ENCODE results near the gene FNDC1.

The FNDC1 gene

DNA sequence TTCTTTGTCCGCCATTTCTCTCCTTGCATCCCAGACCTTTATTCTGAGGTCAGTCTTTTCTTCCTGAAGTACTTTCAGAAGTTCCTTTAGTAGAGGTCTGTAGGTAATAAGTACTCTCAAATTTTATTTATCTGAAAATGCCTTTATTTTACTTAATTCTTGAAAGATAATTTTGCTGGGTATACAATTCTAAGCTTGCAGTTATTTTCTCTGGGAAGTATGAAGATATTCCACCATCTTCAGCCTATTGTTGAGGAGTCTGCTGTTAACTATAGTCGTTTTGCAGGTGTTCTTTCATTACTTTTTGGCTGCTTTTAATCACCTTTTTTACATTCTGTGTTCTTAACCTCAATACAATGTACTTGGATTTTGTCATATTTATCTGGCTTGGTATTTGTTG is 13.5 kb upstream of the FNDC1 start:
- Histone ChIP-seq H3K27me3 (ENCODE audit: insufficient read depth, low read depth) (no peaks in the 10 kb centered on the region), H3K79me2 (ENCODE audit: insufficient read depth, low read depth) (no peaks in the 10 kb centered on the region), H2AFZ (ENCODE audit: low read depth) (no peak overlapping the region), H3K4me2 (no peak overlapping the region), H3K9ac (no peak overlapping the region), H3K4me1 (ENCODE audit: low read depth, poor library complexity, severe bottlenecking) (no peaks in the 10 kb centered on the region), H3K36me3 (ENCODE audit: insufficient read depth) (no peaks in the 10 kb centered on the region), H3K27ac (no peak overlapping the region), H3K4me3 (IDR thresholded peaks at IDR 0.05; ENCODE audit: insufficient read depth, low read depth, low read length) (no peak overlapping the region), H4K20me1 (ENCODE audit: insufficient read depth) (no peaks in the 10 kb centered on the region)
- TF ChIP-seq, protein P1, sequence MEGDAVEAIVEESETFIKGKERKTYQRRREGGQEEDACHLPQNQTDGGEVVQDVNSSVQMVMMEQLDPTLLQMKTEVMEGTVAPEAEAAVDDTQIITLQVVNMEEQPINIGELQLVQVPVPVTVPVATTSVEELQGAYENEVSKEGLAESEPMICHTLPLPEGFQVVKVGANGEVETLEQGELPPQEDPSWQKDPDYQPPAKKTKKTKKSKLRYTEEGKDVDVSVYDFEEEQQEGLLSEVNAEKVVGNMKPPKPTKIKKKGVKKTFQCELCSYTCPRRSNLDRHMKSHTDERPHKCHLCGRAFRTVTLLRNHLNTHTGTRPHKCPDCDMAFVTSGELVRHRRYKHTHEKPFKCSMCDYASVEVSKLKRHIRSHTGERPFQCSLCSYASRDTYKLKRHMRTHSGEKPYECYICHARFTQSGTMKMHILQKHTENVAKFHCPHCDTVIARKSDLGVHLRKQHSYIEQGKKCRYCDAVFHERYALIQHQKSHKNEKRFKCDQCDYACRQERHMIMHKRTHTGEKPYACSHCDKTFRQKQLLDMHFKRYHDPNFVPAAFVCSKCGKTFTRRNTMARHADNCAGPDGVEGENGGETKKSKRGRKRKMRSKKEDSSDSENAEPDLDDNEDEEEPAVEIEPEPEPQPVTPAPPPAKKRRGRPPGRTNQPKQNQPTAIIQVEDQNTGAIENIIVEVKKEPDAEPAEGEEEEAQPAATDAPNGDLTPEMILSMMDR (conservative IDR thresholded peaks at IDR 0.05; ENCODE audit: low read depth, low read length) = no peak

DNA sequence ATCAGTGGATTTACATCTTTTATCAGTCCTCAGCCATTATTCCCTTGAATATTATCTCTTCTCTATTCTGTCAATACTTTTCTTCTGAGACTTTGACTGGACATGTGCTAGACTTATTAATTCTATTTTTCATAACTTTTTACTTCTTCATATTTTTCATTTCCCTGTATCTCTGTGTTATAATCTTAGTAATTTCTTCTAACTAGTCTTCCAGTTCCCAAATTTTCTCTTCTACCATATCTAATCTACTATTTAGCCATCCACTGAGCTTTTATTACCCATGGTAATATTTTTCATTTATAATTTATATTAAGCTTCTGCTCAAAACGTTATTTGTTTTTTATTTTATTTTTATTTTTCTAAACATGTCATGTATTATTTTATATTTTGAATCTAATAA is 13.1 kb upstream of the FNDC1 start:
- no peak overlapping the region for H3K4me2 ChIP-seq
- no peak overlapping the region for H3K9ac ChIP-seq
- no peaks in the 10 kb centered on the region for H3K27me3 ChIP-seq (ENCODE audit: insufficient read depth, low read depth)
- TF ChIP-seq, protein P1 (conservative IDR thresholded peaks at IDR 0.05; ENCODE audit: low read depth, low read length) = no peak
- H4K20me1 ChIP-seq (ENCODE audit: insufficient read depth) = no peaks in the 10 kb centered on the region
- no peak overlapping the region for H3K4me3 ChIP-seq (IDR thresholded peaks at IDR 0.05; ENCODE audit: insufficient read depth, low read depth, low read length)
- no peak overlapping the region for H3K27ac ChIP-seq
- H2AFZ ChIP-seq (ENCODE audit: low read depth) = no peak overlapping the region
- no peaks in the 10 kb centered on the region for H3K79me2 ChIP-seq (ENCODE audit: insufficient read depth, low read depth)
- no peaks in the 10 kb centered on the region for H3K4me1 ChIP-seq (ENCODE audit: low read depth, poor library complexity, severe bottlenecking)
- no peaks in the 10 kb centered on the region for H3K36me3 ChIP-seq (ENCODE audit: insufficient read depth)

DNA sequence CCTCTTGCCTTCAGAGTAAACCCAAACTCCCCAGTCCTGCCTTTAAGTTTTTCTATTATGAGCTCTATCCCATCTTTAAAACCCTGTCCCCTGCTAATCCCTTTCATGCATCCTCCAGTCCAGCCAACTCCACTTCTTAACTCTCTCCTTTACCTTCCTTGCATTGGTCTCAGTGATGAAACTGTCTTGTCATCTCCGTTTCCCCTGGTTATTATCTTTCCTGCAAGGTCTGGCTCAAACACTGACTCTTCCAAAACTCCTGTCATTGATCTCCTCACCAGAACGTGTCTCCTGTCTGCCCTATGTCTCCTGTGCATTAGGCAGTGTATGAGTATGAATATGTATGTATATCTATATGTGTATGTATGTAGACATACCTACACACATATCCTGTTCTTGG is 11.8 kb upstream of the FNDC1 start:
- Histone ChIP-seq H3K79me2 (ENCODE audit: insufficient read depth, low read depth) (no peaks in the 10 kb centered on the region), H3K4me2 (no peak overlapping the region), H3K27me3 (ENCODE audit: insufficient read depth, low read depth) (no peaks in the 10 kb centered on the region), H2AFZ (ENCODE audit: low read depth) (no peak overlapping the region), H3K4me3 (IDR thresholded peaks at IDR 0.05; ENCODE audit: insufficient read depth, low read depth, low read length) (no peak overlapping the region), H3K27ac (no peak overlapping the region), H3K36me3 (ENCODE audit: insufficient read depth) (no peaks in the 10 kb centered on the region), H4K20me1 (ENCODE audit: insufficient read depth) (no peaks in the 10 kb centered on the region), H3K4me1 (ENCODE audit: low read depth, poor library complexity, severe bottlenecking) (no peaks in the 10 kb centered on the region), H3K9ac (no peak overlapping the region)
- TF ChIP-seq, protein P1 (conservative IDR thresholded peaks at IDR 0.05; ENCODE audit: low read depth, low read length) = no peak

DNA sequence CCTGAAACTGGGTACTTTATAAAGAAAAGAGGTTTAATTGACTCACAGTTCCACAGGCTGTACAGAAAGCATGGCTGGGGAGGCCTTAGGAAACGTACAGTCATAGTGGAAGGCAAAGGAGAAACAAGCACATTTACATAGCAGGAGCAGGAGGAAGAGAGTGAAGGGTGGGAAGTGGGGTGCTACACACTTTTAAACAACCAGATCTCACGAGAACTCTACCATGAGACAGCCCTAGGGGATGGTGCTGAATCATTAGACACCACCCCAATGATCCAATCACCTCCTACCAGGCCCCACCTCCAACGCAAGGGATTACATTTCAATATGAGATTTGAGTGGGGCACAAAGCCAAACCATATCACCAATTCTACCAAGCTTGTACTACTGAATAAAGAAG is 7.4 kb upstream of the FNDC1 start:
- Histone ChIP-seq H2AFZ (ENCODE audit: low read depth) (no peak overlapping the region), H3K4me2 (no peak overlapping the region), H3K79me2 (ENCODE audit: insufficient read depth, low read depth) (no peaks in the 10 kb centered on the region), H3K27me3 (ENCODE audit: insufficient read depth, low read depth) (no peaks in the 10 kb centered on the region), H3K36me3 (ENCODE audit: insufficient read depth) (no peaks in the 10 kb centered on the region), H3K27ac (no peak overlapping the region), H4K20me1 (ENCODE audit: insufficient read depth) (no peaks in the 10 kb centered on the region), H3K9ac (no peak overlapping the region), H3K4me1 (ENCODE audit: low read depth, poor library complexity, severe bottlenecking) (no peaks in the 10 kb centered on the region), H3K4me3 (IDR thresholded peaks at IDR 0.05; ENCODE audit: insufficient read depth, low read depth, low read length) (no peak overlapping the region)
- TF ChIP-seq, protein P1 (conservative IDR thresholded peaks at IDR 0.05; ENCODE audit: low read depth, low read length) = no peak

Measured in KMS-11 (cell line).